GM10248 (cell line): Measurements from ENCODE around the gene DCAF17.
A peak's percentile ranks its signal among the peaks of the same experiment; 100 is the strongest.

Experiments used
- CTCF ChIA-PET: fragments of 300-600 bp; sonication (Branson Sonifier 250); formaldehyde crosslinking; extraction: SDS; loops from one replicate; lab custom pipeline; 2021; ENCODE audit warnings: antibody characterized with exemption; lab: Yijun Ruan, JAX
- POLR2A ChIA-PET: fragments of 350-650 bp; sonication (Branson Sonifier 250); formaldehyde crosslinking; extraction: SDS; loops from one replicate; lab custom pipeline; 2020; ENCODE audit warnings: antibody characterized with exemption; lab: Yijun Ruan, JAX
- DNase-seq: peaks from one replicate; pipeline ENCODE4 v3.0.0; 2012; ENCODE audit errors: extremely low spot score
- TF ChIP-seq, protein P1 (sequence below): IDR thresholded peaks from 2 replicates; pipeline ENCODE4 v1.5.1; 2012; ENCODE audit warnings: mild to moderate bottlenecking, low read depth; ENCODE audit errors: extremely low read depth, missing control alignments, control extremely low read depth

Gene DCAF17

DNA sequence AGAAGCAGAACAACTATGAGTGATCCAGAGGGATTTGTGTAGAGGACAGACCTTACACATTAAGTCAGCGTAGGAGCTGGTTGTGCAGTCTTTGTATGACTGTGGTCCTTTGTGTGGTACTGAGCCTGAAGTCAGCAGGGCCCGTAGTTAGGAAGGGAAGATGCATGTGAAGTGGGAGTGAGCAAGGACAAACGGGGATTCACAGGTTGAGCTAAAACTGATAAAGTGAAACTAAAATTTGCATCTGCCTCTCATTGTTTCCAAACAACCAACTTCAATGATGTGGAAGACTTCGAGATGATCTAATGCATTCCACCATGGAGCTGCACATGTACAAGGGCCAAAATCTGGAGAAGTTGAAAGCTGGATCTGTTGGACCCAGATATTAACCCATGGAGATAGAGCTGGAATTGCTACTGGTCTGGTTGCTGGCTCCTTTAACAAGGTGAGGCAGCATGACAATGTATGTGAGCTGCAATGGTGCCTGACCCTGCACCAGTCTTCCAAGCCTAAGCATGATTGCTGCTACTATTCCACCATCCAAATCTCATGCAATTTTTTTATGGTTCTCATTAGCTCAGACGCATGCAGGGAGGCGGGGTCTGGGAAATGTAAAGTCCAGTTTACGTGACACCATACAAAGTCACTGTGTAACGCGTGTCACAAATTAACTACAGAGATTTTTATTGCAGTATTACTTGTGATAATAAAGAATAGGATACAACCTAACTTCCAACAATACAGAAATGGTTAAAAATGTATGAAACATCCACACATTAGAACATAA lies 76.1 kb downstream of the DCAF17 start:
- TF ChIP-seq, protein P1, sequence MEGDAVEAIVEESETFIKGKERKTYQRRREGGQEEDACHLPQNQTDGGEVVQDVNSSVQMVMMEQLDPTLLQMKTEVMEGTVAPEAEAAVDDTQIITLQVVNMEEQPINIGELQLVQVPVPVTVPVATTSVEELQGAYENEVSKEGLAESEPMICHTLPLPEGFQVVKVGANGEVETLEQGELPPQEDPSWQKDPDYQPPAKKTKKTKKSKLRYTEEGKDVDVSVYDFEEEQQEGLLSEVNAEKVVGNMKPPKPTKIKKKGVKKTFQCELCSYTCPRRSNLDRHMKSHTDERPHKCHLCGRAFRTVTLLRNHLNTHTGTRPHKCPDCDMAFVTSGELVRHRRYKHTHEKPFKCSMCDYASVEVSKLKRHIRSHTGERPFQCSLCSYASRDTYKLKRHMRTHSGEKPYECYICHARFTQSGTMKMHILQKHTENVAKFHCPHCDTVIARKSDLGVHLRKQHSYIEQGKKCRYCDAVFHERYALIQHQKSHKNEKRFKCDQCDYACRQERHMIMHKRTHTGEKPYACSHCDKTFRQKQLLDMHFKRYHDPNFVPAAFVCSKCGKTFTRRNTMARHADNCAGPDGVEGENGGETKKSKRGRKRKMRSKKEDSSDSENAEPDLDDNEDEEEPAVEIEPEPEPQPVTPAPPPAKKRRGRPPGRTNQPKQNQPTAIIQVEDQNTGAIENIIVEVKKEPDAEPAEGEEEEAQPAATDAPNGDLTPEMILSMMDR = no peak
- ChIA-PET POLR2A (no interaction called here), CTCF (interaction anchor here (0.8 to 3.7 kb wide), 7 partner anchors 11 to 581 kb away, joined by 3 to 20 read pairs (median 5); partner anchors contain the start of genes CYBRD1 and GORASP2)
- DNase-seq = peak; percentile 65

DNA sequence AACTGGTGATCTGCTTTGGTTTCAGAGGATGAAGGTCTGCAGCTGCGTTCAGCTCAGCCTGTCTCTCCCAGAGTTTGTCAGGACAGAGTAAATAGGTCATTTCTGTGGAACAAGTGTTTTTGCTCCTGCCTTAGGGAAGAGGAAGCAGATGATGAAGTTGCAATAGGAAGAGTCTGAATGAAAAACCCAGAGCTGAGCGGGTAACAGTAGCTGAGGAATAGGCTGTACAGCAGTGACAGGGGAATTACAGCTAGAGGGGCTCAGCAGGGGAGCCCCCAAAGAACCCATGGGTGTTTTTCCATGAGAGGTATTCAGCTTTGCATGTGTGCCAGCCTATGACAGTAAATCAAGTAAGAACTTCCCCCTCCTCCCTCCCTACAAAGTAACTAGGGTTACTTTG lies 78.0 kb downstream of the DCAF17 start:
- TF ChIP-seq, protein P1 = no peak
- ChIA-PET POLR2A (no interaction called here), CTCF (interaction anchor here (1.0 to 3.7 kb wide), 5 partner anchors 9 to 583 kb away, joined by 3 to 20 read pairs (median 4); partner anchors contain the start of genes CYBRD1 and GORASP2)
- DNase-seq = no peak

DNA sequence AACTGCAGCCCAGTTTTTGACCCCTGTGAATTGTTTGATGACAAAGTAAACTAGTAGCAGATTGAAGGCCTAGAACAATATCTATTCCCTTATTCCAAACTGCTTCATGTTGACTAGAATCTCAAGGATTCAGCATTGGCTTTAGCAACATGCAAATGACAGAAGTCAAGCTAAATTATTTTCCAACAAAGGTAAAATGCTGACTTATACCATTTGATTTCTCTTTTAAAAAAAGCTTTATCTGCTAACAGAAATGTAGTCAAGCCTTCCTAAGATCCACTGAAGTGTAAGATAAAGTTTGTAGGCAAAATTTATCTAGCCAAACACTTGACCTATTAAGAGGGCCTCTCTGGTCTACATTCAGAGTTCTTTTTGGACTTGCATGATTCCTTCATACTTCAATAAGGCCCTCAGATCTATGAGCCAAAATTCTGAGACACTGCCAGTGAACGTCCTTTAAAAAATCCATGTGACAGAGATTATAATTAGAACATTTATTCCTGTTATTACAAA lies 78.7 kb downstream of the DCAF17 start:
- no peak for DNase-seq
- ChIA-PET POLR2A (no interaction called here), CTCF (interaction anchor here (1.2 to 3.7 kb wide), 2 partner anchors 8 to 19 kb away, joined by 3 to 20 read pairs; partner anchors contain the start of gene CYBRD1)
- TF ChIP-seq, protein P1 = no peak

DNA sequence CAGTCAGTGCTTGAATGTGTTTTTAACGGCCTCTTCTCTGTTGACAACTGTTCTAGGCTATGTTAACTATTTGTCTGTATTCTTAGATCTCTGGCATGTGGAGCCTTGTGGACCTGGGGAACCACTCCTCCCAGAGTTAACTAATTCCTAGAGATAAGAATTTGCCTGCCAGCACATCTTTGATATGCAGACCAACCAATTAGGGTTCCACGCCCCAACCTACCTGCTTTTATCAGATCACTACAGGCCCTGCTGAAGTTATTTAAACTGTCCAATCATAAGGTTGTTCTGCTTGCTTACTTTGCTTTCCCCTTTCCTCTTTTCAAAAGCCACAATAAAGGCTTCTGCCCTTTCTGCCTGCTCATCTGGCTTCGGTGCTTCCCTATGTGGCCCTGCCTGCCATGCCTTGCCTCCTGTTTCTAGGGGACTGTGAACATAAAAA lies 79.7 kb downstream of the DCAF17 start:
- TF ChIP-seq, protein P1 = no peak
- ChIA-PET CTCF (interaction anchor here (1.2 to 1.5 kb wide), 2 partner anchors 10 to 17 kb away, joined by 3 read pairs; no protein-coding TSS in a partner anchor), POLR2A (no interaction called here)
- peak; percentile 31 for DNase-seq

DNA sequence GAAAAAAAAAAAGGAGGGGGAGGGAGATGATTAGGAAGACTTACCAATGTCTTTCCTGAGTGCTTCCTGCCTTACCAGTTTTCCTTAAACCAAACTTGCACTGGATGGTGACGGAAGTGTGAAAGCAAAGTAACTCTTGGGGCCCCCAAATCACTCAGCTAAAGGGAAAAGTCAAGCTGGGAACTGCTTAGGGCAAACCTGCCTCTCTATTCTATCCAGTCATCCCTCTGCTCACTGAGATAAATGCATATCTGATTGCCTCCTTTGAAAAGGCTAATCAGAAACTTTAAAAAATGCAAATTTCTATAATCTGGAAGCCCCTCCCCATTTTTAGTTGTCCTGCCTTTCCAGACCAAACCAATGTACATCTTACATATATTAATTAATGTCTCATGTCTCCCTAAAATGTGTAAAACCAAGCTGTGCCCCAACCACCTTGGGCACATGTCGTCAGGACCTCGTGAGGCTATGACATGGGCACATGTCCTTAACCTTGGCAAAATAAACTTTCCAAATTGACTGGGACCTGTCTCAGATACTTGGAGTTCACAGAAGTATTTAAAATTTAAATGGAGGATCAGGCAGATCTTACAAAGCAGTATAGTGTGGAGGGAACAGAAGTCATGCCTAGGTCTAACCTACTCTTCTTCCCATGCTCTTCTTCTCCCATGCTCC lies 81.0 kb downstream of the DCAF17 start:
- ChIA-PET CTCF (interaction anchor here (1.2 to 1.5 kb wide), 3 partner anchors 9 to 16 kb away, joined by 3 to 5 read pairs (median 3); no protein-coding TSS in a partner anchor), POLR2A (no interaction called here)
- TF ChIP-seq, protein P1 = no peak
- no peak for DNase-seq

DNA sequence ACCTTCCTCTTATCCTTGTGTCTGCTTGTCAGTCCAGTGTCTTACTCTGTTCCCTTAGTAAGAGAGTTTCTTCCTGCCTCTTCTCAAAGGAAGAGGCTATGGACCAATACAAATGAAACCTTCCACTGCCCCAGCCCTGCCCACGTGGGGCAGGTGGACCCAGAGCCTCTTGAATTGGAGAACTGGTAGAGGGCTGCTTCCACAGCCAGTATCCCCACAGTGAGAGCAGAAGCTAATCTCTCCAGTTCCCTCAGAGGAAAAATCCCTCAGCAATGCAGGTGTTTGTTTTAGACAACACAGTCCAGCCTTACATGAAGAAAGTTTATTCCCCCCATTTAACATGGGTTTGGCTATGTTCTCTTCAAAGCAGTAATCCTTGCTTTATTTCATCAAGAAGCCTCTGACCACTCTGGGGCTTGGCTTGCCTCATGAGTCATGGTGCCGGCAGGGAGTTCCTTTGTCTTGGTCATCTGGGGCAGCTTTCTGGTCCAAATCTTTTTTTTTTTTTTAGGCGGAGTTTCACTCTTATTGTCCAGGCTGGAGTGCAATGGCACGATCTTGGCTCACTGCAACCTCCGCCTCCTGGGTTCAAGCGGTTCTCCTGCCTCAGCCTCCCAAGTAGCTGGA lies 81.8 kb downstream of the DCAF17 start:
- TF ChIP-seq, protein P1 = no peak
- CTCF ChIA-PET = interaction anchor here (1.4 to 1.5 kb wide), 2 partner anchors 9 to 28 kb away, joined by 3 to 5 read pairs; no protein-coding TSS in a partner anchor
- DNase-seq = no peak
- POLR2A ChIA-PET = no interaction called here
